ENCODE results near the gene NTRK1.
"Not testable (repeated sequence)": the region's sequence is repeated elsewhere in the genome, so short reads cannot be mapped to it uniquely, and the experiment has no call there.

GRCh38 chr1:156926695-156927094, 66.0 kb downstream of the NTRK1 start:
- not testable (repeated sequence) for TF ChIP-seq POU6F1 (CRISPR knock-in tag; IDR thresholded peaks at IDR 0.05; ENCODE audit: borderline replicate concordance, low read depth); CSRNP3 (CRISPR knock-in tag; IDR thresholded peaks at IDR 0.05); PATZ1 (CRISPR knock-in tag; IDR thresholded peaks at IDR 0.05; ENCODE audit: borderline replicate concordance); ZC3H10 (CRISPR knock-in tag; IDR thresholded peaks at IDR 0.05); OSR1 (CRISPR knock-in tag; IDR thresholded peaks at IDR 0.05); ZNF8 (CRISPR knock-in tag; IDR thresholded peaks at IDR 0.05); CREB5 (CRISPR knock-in tag; IDR thresholded peaks at IDR 0.05; ENCODE audit: low read depth); RARB (CRISPR knock-in tag; IDR thresholded peaks at IDR 0.05); ZFP30 (CRISPR knock-in tag; IDR thresholded peaks at IDR 0.05); ZNF70 (CRISPR knock-in tag; IDR thresholded peaks at IDR 0.05); TOX (CRISPR knock-in tag; IDR thresholded peaks at IDR 0.05; ENCODE audit: borderline replicate concordance); ISL1 (CRISPR knock-in tag; IDR thresholded peaks at IDR 0.05)

Data from SK-N-SH treated with all-trans-retinoic acid at 6 μM for 48 hours (cell line).